Caco-2 (cell line): Measurements from ENCODE around the gene PVRIG. TPM values are rescaled to one million over a fixed set of nuclear protein-coding genes. Genes with fewer than 3 reads are reported as not detected.
A peak's percentile ranks its signal among the peaks of the same experiment; 100 is the strongest.
"Not testable (repeated sequence)": the region's sequence is repeated elsewhere in the genome, so short reads cannot be mapped to it uniquely, and the experiment has no call there.

ENCODE experiments used
- BruUV-seq: library from RNA; stranded (reverse); fragments of 400-500 nt; replicated peaks from 2 replicates; lab custom pipeline; 2021; lab: Mats Ljungman, UMichigan
- CTCF ChIA-PET: fragments of 300-600 bp; sonication (Branson Sonifier 250); formaldehyde crosslinking; loops from one replicate; lab custom pipeline; 2022; ENCODE audit warnings: antibody characterized with exemption; lab: Charles Lee
- POLR2A ChIA-PET: fragments of 300-600 bp; sonication (Branson Sonifier 250); formaldehyde crosslinking; loops from one replicate; lab custom pipeline; 2022; ENCODE audit warnings: antibody characterized with exemption; lab: Charles Lee
- DNase-seq, 2 experiments: peaks; one replicate each; pipeline versions ENCODE4 v3.0.0 to v3.0.0-alpha.2; 2020 to 2022
- H3K27me3 ChIP-seq: replicated peaks from 2 replicates; pipeline ENCODE4 v1.6.0; 2011; ENCODE audit warnings: low read length; ENCODE audit not compliant: control insufficient read depth, insufficient read depth
- H3K36me3 ChIP-seq: 2 replicates; pipeline ENCODE4 v1.5.1; 2011; ENCODE audit warnings: low read length; ENCODE audit not compliant: control insufficient read depth, insufficient read depth
- H3K4me1 ChIP-seq: fragments of 250-450 bp; sonication (Bioruptor Pico); 2 replicates; pipeline ENCODE4 v1.5.1; 2020; ENCODE audit warnings: mild to moderate bottlenecking
- H3K4me3 ChIP-seq: 2 replicates; pipeline ENCODE4 v1.5.1; 2011; ENCODE audit warnings: low read depth, mild to moderate bottlenecking, control low read depth, low read length
- H3K9me3 ChIP-seq: fragments of 250-450 bp; sonication (Bioruptor Pico); 2 replicates; pipeline ENCODE4 v1.5.1; 2020; ENCODE audit warnings: mild to moderate bottlenecking, moderate library complexity
- H3K27ac Mint-ChIP-seq: one replicate; pipeline ENCODE4 v1.8.0; 2022; ENCODE audit warnings: mixed read lengths; ENCODE audit not compliant: unreplicated experiment
- H3K27me3 Mint-ChIP-seq: one replicate; pipeline ENCODE4 v1.8.0; 2022; ENCODE audit warnings: mixed read lengths; ENCODE audit not compliant: insufficient read depth, unreplicated experiment
- H3K36me3 Mint-ChIP-seq: one replicate; pipeline ENCODE4 v1.8.0; 2022; ENCODE audit warnings: mild to moderate bottlenecking, mixed read lengths; ENCODE audit not compliant: insufficient read depth, unreplicated experiment
- H3K4me1 Mint-ChIP-seq: one replicate; pipeline ENCODE4 v1.8.0; 2022; ENCODE audit warnings: low read depth, mixed read lengths; ENCODE audit not compliant: unreplicated experiment
- H3K4me3 Mint-ChIP-seq: one replicate; pipeline ENCODE4 v1.8.0; 2022; ENCODE audit warnings: mild to moderate bottlenecking, moderate library complexity, mixed read lengths; ENCODE audit not compliant: unreplicated experiment
- H3K9me3 Mint-ChIP-seq: one replicate; pipeline ENCODE4 v1.8.0; 2022; ENCODE audit warnings: mixed read lengths; ENCODE audit not compliant: unreplicated experiment
- CTCF ChIP-seq, 2 experiments: fragments of 200-600 bp in 1 of 2; IDR thresholded peaks; 1 replicate in 1 of 2; 2 replicates in 1 of 2; pipeline versions ENCODE4 v1.5.1 to v1.8.0; 2011 to 2022; ENCODE audit warnings: antibody characterized with exemption in 1 of 2, control low read depth in 1 of 2, inconsistent platforms in 1 of 2, low read depth in 1 of 2, low read length in 1 of 2, mild to moderate bottlenecking in 1 of 2, moderate library complexity in 1 of 2; ENCODE audit not compliant: insufficient read depth in 1 of 2, severe bottlenecking in 1 of 2, unreplicated experiment in 1 of 2
- intact Hi-C: fragments of 100-400 bp; cut with micrococcal nuclease; formaldehyde crosslinking; loops from one replicate; pipeline ENCODE4 v1.10.0; 2022; ENCODE audit not compliant: unreplicated experiment
- total RNA-seq: library from RNA; stranded (reverse); gene quantifications from 2 replicates; pipeline ENCODE4 v1.2.3, GENCODE V29; 2022

PVRIG gene
- total RNA-seq, 1 experiment from 2014 or later = not detected

DNA sequence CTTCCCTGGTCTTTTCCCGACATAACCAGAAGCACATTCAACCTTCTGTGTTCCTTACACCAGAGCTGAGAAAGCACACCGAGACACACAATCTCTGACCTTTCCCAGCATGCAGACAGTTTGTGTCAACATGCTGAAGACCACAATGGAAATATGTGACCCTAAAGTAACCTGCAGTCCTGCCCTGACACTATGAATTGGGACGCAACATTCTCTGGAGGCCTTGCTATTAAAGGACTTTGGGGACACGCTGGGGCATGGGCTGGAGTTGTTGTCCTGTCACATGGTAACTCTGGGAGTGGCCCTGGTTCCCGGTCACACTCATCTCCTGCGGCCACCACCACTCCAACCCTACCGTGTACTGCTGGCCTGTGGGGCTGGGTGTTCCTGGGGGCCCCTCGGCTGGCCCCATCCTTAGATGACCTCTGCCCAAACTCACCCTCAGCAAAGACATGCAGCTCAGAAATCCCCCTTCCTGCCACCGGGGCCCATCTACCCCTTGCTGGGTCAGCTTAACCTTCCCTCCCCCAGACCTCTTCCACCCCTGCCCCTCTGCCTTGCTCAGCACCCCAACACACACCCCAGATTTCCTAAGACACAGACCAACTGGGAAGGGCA lies 25.3 kb downstream of the PVRIG start:
- H3K27me3 ChIP-seq, H3K9me3 Mint-ChIP-seq, H3K36me3 ChIP-seq, intact Hi-C loops, BruUV-seq, H3K27me3 Mint-ChIP-seq, H3K9me3 ChIP-seq, H3K4me3 Mint-ChIP-seq, H3K4me3 ChIP-seq, H3K36me3 Mint-ChIP-seq, POLR2A ChIA-PET: not testable (repeated sequence)
- CTCF ChIA-PET = interaction anchor here (1.4 kb wide), 1 partner anchor 28 kb away, joined by 4 read pairs; no protein-coding TSS in a partner anchor
- DNase-seq = peak in 1 of 2 experiments; percentile 18
- peaks cover 19% of the 10 kb centered on the region for H3K4me1 Mint-ChIP-seq
- H3K4me1 ChIP-seq = peaks cover 16% of the 10 kb centered on the region
- peak overlapping the region; percentile 63 for H3K27ac Mint-ChIP-seq

GRCh38 chr7:100246121-100246864 lies 26.5 kb downstream of the PVRIG start:
- CTCF ChIA-PET = interaction anchor here (0.6 to 1.4 kb wide), 3 partner anchors 23 to 136 kb away, joined by 4 to 5 read pairs (median 4); no protein-coding TSS in a partner anchor
- intact Hi-C loops, POLR2A ChIA-PET, H3K36me3 ChIP-seq, BruUV-seq, H3K9me3 Mint-ChIP-seq, H3K9me3 ChIP-seq, DNase-seq, H3K27me3 Mint-ChIP-seq, H3K27me3 ChIP-seq, H3K4me3 Mint-ChIP-seq, H3K4me3 ChIP-seq, H3K36me3 Mint-ChIP-seq: not testable (repeated sequence)
- peaks cover 16% of the 10 kb centered on the region for H3K4me1 ChIP-seq
- H3K4me1 Mint-ChIP-seq = peaks cover 19% of the 10 kb centered on the region
- peak overlapping the region; percentile 6 for H3K27ac Mint-ChIP-seq

GRCh38 chr7:100246865-100247137 lies 27.1 kb downstream of the PVRIG start:
- ChIA-PET POLR2A (interaction anchor here (0.6 kb wide), 1 partner anchor 98 kb away, joined by 3 read pairs; the partner anchor contains the start of gene LAMTOR4), CTCF (interaction anchor here (0.6 to 1.3 kb wide), 2 partner anchors 23 to 136 kb away, joined by 4 to 5 read pairs; no protein-coding TSS in a partner anchor)
- H3K9me3 Mint-ChIP-seq, H3K4me3 Mint-ChIP-seq, BruUV-seq, H3K9me3 ChIP-seq, H3K27me3 Mint-ChIP-seq, H3K36me3 Mint-ChIP-seq, H3K27me3 ChIP-seq, DNase-seq, H3K36me3 ChIP-seq, intact Hi-C loops, H3K4me3 ChIP-seq: not testable (repeated sequence)
- Mint-ChIP-seq H3K27ac (peak overlapping the region; percentile 97), H3K4me1 (peaks cover 19% of the 10 kb centered on the region)
- H3K4me1 ChIP-seq = peaks cover 16% of the 10 kb centered on the region

GRCh38 chr7:100247152-100247757 lies 27.5 kb downstream of the PVRIG start:
- Mint-ChIP-seq H3K9me3 (no peaks in the 10 kb centered on the region), H3K36me3 (peaks cover 6% of the 10 kb centered on the region), H3K4me3 (peak overlapping the region; percentile 59), H3K4me1 (peaks cover 19% of the 10 kb centered on the region), H3K27me3 (no peaks in the 10 kb centered on the region), H3K27ac (peak overlapping the region; percentile 97)
- intact Hi-C loops = no loop called here
- DNase-seq = peak; percentile 83 to 90
- H3K4me3 ChIP-seq = no peak overlapping the region
- no peaks in the 10 kb centered on the region for H3K9me3 ChIP-seq
- TF ChIP-seq CTCF (IDR thresholded peaks at IDR 0.05; ENCODE audit: insufficient read depth in 1 of 2, low read depth in 1 of 2, low read length in 1 of 2, severe bottlenecking in 1 of 2, unreplicated experiment in 1 of 2) = peak; percentile 10 to 31
- peaks cover 16% of the 10 kb centered on the region for H3K4me1 ChIP-seq
- no TSS peak for BruUV-seq
- no peaks in the 10 kb centered on the region for H3K36me3 ChIP-seq
- POLR2A ChIA-PET = interaction anchor here (0.6 kb wide), 1 partner anchor 99 kb away, joined by 3 read pairs; the partner anchor contains the start of gene LAMTOR4
- no peaks in the 10 kb centered on the region for H3K27me3 ChIP-seq
- CTCF ChIA-PET = interaction anchor here (0.6 to 1.3 kb wide), 3 partner anchors 22 to 135 kb away, joined by 3 to 5 read pairs (median 4); no protein-coding TSS in a partner anchor
